Stomach (tissue), 9 donors: ENCODE data around the gene FZR1. TPM values are rescaled to one million over a fixed set of nuclear protein-coding genes. Genes with fewer than 3 reads are reported as not detected.

ENCODE experiments used
- DNase-seq, 2 donors: peaks; one replicate each; pipeline versions ENCODE4 v3.0.0 to v3.0.0-alpha.2; 2013 to 2019
- H3K27ac ChIP-seq, 5 donors: fragments of 200-600 bp in 4 of 5; sonication (generic) in 4 of 5; one replicate each; pipeline ENCODE4 v1.5.1; 2013 to 2019; ENCODE audit warnings: mild to moderate bottlenecking in 1 of 5, moderate library complexity in 1 of 5
- H3K27me3 ChIP-seq, 3 donors: fragments of 200-600 bp; sonication (generic); one replicate each; pipeline ENCODE4 v1.5.1; 2017 to 2019; ENCODE audit warnings: mixed run types in 1 of 3
- H3K36me3 ChIP-seq, 4 donors: fragments of 200-600 bp; sonication (generic); 1 replicate in 3 of 4; 2 replicates in 1 of 4; pipeline ENCODE4 v1.5.1; 2016 to 2019
- H3K4me1 ChIP-seq, 4 donors: fragments of 200-600 bp; sonication (generic); one replicate each; pipeline ENCODE4 v1.5.1; 2016 to 2019
- H3K4me3 ChIP-seq, 4 donors: fragments of 200-600 bp; sonication (generic) in 3 of 4; one replicate each; pipeline ENCODE4 v1.5.1; 2016 to 2019; ENCODE audit warnings: mild to moderate bottlenecking in 1 of 4
- H3K9me3 ChIP-seq, 4 donors: fragments of 200-600 bp; sonication (generic); one replicate each; pipeline ENCODE4 v1.5.1; 2016 to 2019
- CTCF ChIP-seq, 7 experiments: fragments of 450-650 bp in 4 of 7; fragments of 200-600 bp in 3 of 7; sonication (generic) in 3 of 7; IDR thresholded peaks; one replicate each; pipeline ENCODE4 v1.5.1; 2016 to 2019; ENCODE audit warnings: antibody characterized with exemption in 7 of 7, control low read depth in 2 of 7, mild to moderate bottlenecking in 1 of 7
- EP300 ChIP-seq: sonication (generic); formaldehyde crosslinking; IDR thresholded peaks from one replicate; pipeline ENCODE4 v1.6.1; 2017; ENCODE audit warnings: antibody characterized with exemption
- POLR2A ChIP-seq, 4 donors: fragments of 450-650 bp; IDR thresholded peaks; one replicate each; pipeline ENCODE4 v1.6.1; 2016; ENCODE audit warnings: antibody characterized with exemption in 4 of 4, control low read depth in 2 of 4, mild to moderate bottlenecking in 1 of 4, moderate library complexity in 1 of 4
- POLR2AphosphoS5 ChIP-seq, 3 donors: sonication (generic); formaldehyde crosslinking; IDR thresholded peaks; one replicate each; pipeline ENCODE4 v1.6.1; 2016; ENCODE audit warnings: antibody characterized with exemption in 3 of 3
- WGBS, 5 donors: extraction: QIAGEN DNeasy Blood & Tissue Kit in 3 of 5; methylation state at CpG; one replicate each; pipeline versions ENCODE4 v1.1.5 to v1.1.7; 2013 to 2018; 5-methylcytosine and 5-hydroxymethylcytosine counted together
- intact Hi-C: fragments of 100-400 bp; cut with DNase I; formaldehyde crosslinking; loops from one replicate; pipeline ENCODE4 v1.15.1; 2023; ENCODE audit warnings: low total_unique reads
- polyA plus RNA-seq, 3 donors: library from polyadenylated mRNA; stranded (reverse); fragments of 200-250 nt; gene quantifications; one replicate each; pipeline ENCODE4 v1.2.3, GENCODE V29; 2013
- total RNA-seq, 5 donors: library from RNA; depleted of rRNA; stranded (reverse); fragments of >200 nt; gene quantifications; one replicate each; pipeline versions ENCODE4 v1.1.0 to v1.2.3, GENCODE V29; 2014 to 2016
- donor health status: healthy with polysubstance abuse.
- donor health status: Bipolar disorder and iron deficiency.
- donor health status: healthy.

The FZR1 gene
- total and polyA plus RNA-seq, 8 donors = 9.4 to 113 (median 21.3) TPM

DNA sequence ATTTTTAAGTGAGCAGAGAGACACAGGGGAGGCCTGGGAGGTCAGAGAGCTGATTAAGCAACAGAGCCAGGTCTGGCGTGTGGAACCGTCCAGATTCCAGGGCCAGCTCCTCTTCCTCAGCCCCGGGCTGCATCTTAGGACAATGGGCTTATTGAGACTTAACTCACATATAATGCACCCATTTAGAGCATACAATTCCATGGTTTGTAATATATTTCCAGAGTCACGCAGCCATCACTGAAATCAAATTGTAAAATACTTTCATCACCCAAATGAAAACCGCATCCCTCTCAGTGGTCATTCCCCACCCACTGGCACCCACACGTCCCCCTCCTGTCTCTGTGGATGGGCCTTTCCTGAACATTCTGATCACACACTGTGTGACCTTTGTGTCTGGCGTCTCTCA lies 64.5 kb downstream of the FZR1 start:
- peaks cover 0 to 13% (median 11%) of the 10 kb centered on the region in 4 donors for H3K36me3 ChIP-seq
- 79 to 87% (median 84%) methylated on average over 7 of the region's 7 CpGs for WGBS, 5 donors
- TF ChIP-seq POLR2A (IDR thresholded peaks at IDR 0.05) = no peak
- TF ChIP-seq CTCF (IDR thresholded peaks at IDR 0.05) = no peak
- no peak for TF ChIP-seq POLR2AphosphoS5 (IDR thresholded peaks at IDR 0.05)
- TF ChIP-seq EP300 = no peak
- intact Hi-C loops = no loop called here
- H3K4me1 ChIP-seq = peaks cover 15 to 36% (median 25%) of the 10 kb centered on the region in 4 donors
- H3K4me3 ChIP-seq = no peak overlapping the region
- no peaks in the 10 kb centered on the region for H3K27me3 ChIP-seq
- no peak overlapping the region for H3K27ac ChIP-seq
- DNase-seq = no peak
- H3K9me3 ChIP-seq = no peaks in the 10 kb centered on the region

- intact Hi-C loops = no loop called here
- Histone ChIP-seq H3K27ac (peak overlapping the region; percentile 47 to 93 (median 87)), H3K4me1 (peaks cover 23 to 51% (median 39%) of the 10 kb centered on the region in 4 donors), H3K36me3 (peaks cover 0 to 24% (median 11%) of the 10 kb centered on the region in 4 donors), H3K9me3 (no peaks in the 10 kb centered on the region), H3K4me3 (peak overlapping the region; percentile 89 to 97 (median 91)), H3K27me3 (no peaks in the 10 kb centered on the region)
- WGBS, 5 donors = 2 to 14% (median 3%) methylated on average over 7 to 48 of the region's 48 CpGs
- TF ChIP-seq POLR2AphosphoS5 (IDR thresholded peaks at IDR 0.05) (peak in 1 of 3 donors; percentile 69), EP300 (no peak)
- peak; percentile 100 for DNase-seq
Observed at GRCh38 chr19:3572132-3572854, 66.2 kb downstream of the FZR1 start.

- no peak for DNase-seq
- H3K4me3 ChIP-seq = peak within 1 kb of the TSS; percentile 89 to 97 (median 91)
- intact Hi-C loops = no loop called here
- H3K4me1 ChIP-seq = peaks cover 23 to 51% (median 40%) of the 10 kb centered on the region in 4 donors
- peaks cover 0 to 24% (median 14%) of the 10 kb centered on the region in 4 donors for H3K36me3 ChIP-seq
- 0 to 1% (median 0%) methylated on average over 18 to 30 of the region's 30 CpGs; no CpG with 5 or more reads in 1 of the 5 donors for WGBS, 5 donors
- no peaks in the 10 kb centered on the region for H3K27me3 ChIP-seq
- H3K9me3 ChIP-seq = no peaks in the 10 kb centered on the region
- TF ChIP-seq POLR2A (IDR thresholded peaks at IDR 0.05) = no peak
- TF ChIP-seq EP300 = no peak
- no peak for TF ChIP-seq CTCF (IDR thresholded peaks at IDR 0.05)
- no peak for TF ChIP-seq POLR2AphosphoS5 (IDR thresholded peaks at IDR 0.05)
- peak within 1 kb of the TSS; percentile 81 to 93 (median 87) for H3K27ac ChIP-seq
Observed at GRCh38 chr19:3572855-3573161, 66.7 kb downstream of the FZR1 start, which contains the start of gene HMG20B. Gene HMG20B (plus strand): TSS chr19:3572944. CDS start chr19:3573310, 366 bp downstream.

DNA sequence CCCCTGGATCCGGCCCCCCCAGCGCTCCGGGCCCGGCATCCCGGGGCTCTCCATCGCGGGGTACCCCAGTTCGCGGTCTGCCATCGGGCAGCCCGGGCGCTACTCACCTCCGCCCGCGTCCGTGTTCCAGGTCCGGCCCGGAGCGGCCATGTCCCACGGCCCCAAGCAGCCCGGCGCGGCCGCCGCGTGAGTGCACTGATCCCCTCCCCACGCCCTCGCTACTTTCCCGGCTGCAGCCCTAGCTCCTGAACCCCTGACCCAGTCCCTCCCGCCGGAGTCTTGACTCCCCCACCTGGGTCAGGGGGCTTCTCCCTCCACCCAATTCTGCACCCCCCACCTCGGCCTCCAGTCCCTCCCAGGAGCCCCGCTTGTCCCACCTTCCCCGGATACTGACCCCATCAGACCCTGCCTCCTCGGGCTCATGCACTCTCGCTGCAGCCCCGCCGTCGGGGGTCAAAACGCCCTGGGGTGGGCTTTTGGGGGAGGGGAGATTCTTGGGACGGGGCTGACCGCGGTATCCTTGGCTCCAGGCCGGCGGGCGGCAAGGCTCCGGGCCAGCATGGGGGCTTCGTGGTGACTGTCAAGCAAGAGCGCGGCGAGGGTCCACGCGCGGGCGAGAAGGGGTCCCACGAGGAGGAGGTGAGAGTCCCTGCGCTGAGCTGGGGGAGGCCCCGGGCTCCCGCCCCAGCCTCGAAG lies 67.2 kb downstream of the FZR1 start:
- Histone ChIP-seq H3K27ac (peak overlapping the region; percentile 81 to 93 (median 87)), H3K36me3 (peaks cover 0 to 24% (median 18%) of the 10 kb centered on the region in 4 donors), H3K4me1 (peaks cover 23 to 51% (median 40%) of the 10 kb centered on the region in 4 donors), H3K9me3 (no peaks in the 10 kb centered on the region), H3K27me3 (no peaks in the 10 kb centered on the region), H3K4me3 (peak overlapping the region; percentile 89 to 97 (median 91))
- peak; percentile 33 to 62 for DNase-seq
- intact Hi-C loops = no loop called here
- TF ChIP-seq POLR2AphosphoS5 (IDR thresholded peaks at IDR 0.05) = no peak
- TF ChIP-seq CTCF (IDR thresholded peaks at IDR 0.05) = no peak
- no peak for TF ChIP-seq POLR2A (IDR thresholded peaks at IDR 0.05)
- TF ChIP-seq EP300 = no peak
- 1 to 2% (median 1%) methylated on average over 25 to 60 of the region's 60 CpGs for WGBS, 5 donors
